CD4-positive, alpha-beta T cell (primary cell): ENCODE measurements around the gene PROB1. TPM values are rescaled to one million over a fixed set of nuclear protein-coding genes. Genes with fewer than 3 reads are reported as not detected.

ENCODE experiments used
- ATAC-seq: fragments of 200-7000 bp; cut with Tn5 transposase; one replicate; pipeline ENCODE4 v1.10.0; 2022; ENCODE audit warnings: mild to moderate bottlenecking; ENCODE audit not compliant: poor library complexity
- CTCF ChIA-PET: fragments of 350-600 bp; sonication (Branson Sonifier 250); formaldehyde crosslinking; loops from one replicate; lab custom pipeline; 2021; ENCODE audit warnings: antibody characterized with exemption, inconsistent platforms; lab: Charles Lee
- POLR2A ChIA-PET: fragments of 350-600 bp; sonication (Branson Sonifier 250); formaldehyde crosslinking; loops from one replicate; lab custom pipeline; 2021; ENCODE audit warnings: antibody characterized with exemption, inconsistent platforms; lab: Charles Lee
- DNase-seq, 14 experiments: peaks; one replicate each; pipeline ENCODE4 v3.0.0-alpha.2; 2013 to 2020; ENCODE audit warnings: mixed read lengths in 2 of 14
- H3K27ac ChIP-seq, 2 donors: one replicate each; pipeline versions ENCODE4 v1.5.1 to v1.7.0; 2013; ENCODE audit warnings: low read length in 2 of 2, low read depth in 1 of 2, mild to moderate bottlenecking in 1 of 2
- H3K27me3 ChIP-seq, 2 experiments: 1 replicate in 1 of 2; 2 replicates in 1 of 2; pipeline versions ENCODE4 v1.6.1 to v1.7.0; 2013; ENCODE audit warnings: low read length in 2 of 2, control low read depth in 1 of 2, mild to moderate bottlenecking in 1 of 2, moderate library complexity in 1 of 2; ENCODE audit not compliant: insufficient read depth in 2 of 2, control insufficient read depth in 1 of 2
- H3K36me3 ChIP-seq: one replicate; pipeline ENCODE4 v1.6.1; 2013; ENCODE audit warnings: low read length, control low read depth; ENCODE audit not compliant: insufficient read depth
- H3K4me1 ChIP-seq: one replicate; pipeline ENCODE4 v1.6.1; 2013; ENCODE audit warnings: low read length, control low read depth; ENCODE audit not compliant: insufficient read depth
- H3K4me3 ChIP-seq: one replicate; pipeline ENCODE4 v1.5.1; 2013; ENCODE audit warnings: mild to moderate bottlenecking, low read length, moderate library complexity
- H3K9me3 ChIP-seq, 2 experiments: 1 replicate in 1 of 2; 2 replicates in 1 of 2; pipeline versions ENCODE4 v1.6.1 to v1.7.0; 2013; ENCODE audit warnings: low read length in 2 of 2, mild to moderate bottlenecking in 2 of 2, control low read depth in 1 of 2, moderate library complexity in 1 of 2; ENCODE audit not compliant: control insufficient read depth in 1 of 2, insufficient read depth in 1 of 2
- H3K27ac Mint-ChIP-seq: one replicate; pipeline ENCODE4 v1.8.0; 2020; ENCODE audit warnings: mixed read lengths
- H3K27me3 Mint-ChIP-seq: one replicate; pipeline ENCODE4 v1.8.0; 2021; ENCODE audit warnings: mixed read lengths
- H3K36me3 Mint-ChIP-seq: one replicate; pipeline ENCODE4 v1.8.0; 2021; ENCODE audit warnings: low read depth, mixed read lengths
- H3K4me1 Mint-ChIP-seq: one replicate; pipeline ENCODE4 v1.8.0; 2021; ENCODE audit warnings: low read depth, mixed read lengths
- H3K4me3 Mint-ChIP-seq: one replicate; pipeline ENCODE4 v1.8.0; 2020; ENCODE audit warnings: mild to moderate bottlenecking, mixed read lengths
- H3K9me3 Mint-ChIP-seq: one replicate; pipeline ENCODE4 v1.8.0; 2020; ENCODE audit warnings: mixed read lengths
- intact Hi-C, 2 experiments: fragments of 100-400 bp; cut with DNase I in 1 of 2; cut with micrococcal nuclease in 1 of 2; formaldehyde crosslinking; loops; one replicate each; pipeline versions ENCODE4 v1.15.1 to v1.9.0; 2023 to 2025; cut with DNase I, micrococcal nuclease
- total RNA-seq, 174 experiments: library from RNA in 2 of 174; stranded (reverse) in 2 of 174; gene quantifications; one replicate each; pipeline ENCODE4 v1.2.3 and lab custom pipeline; 2021 to 2026
- TF ChIP-seq, protein P1 (sequence below): fragments of 200-600 bp; IDR thresholded peaks from one replicate; pipeline ENCODE4 v1.8.0; 2022; ENCODE audit warnings: antibody characterized with exemption, mild to moderate bottlenecking

Gene PROB1
- total RNA-seq, 2 experiments from 2014 or later, result 0.25 to 0.41 TPM

DNA sequence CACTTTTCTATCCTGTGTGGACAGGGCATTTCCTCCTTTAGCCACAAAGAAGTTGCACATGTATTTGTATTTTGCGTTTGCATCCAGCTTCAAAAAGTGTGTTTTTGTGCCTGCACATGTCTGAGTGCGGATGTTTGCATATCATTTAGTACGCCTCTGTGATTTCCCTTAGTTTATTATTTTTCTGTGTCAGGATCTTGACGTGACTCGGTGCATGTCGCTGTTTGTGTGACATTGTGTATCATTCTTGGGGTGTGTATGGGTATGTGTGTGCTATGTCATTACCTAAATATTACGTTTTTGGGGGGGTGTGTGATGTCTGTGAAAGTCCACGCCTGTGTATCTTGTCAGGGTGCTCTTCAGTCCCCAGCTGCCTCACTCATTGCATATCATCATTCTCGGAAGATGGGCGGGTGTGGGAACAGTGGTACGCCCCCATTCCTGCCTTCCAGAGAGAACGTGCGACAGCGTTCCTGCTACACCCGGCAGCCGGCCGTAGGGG lies 53.7 kb downstream of the PROB1 start:
- intact Hi-C loops, result loop anchor here (1.0 to 5.0 kb wide), 8 partner anchors 14 to 764 kb away; partner anchors contain the start of genes HSPA9 (in 1 of the 2), MATR3 (in 1 of the 2), MZB1 (in 1 of the 2) and UBE2D2 (in 1 of the 2)
- POLR2A ChIA-PET, result interaction anchor here (0.7 to 3.8 kb wide), 31 partner anchors 9 to 1588 kb away, joined by 3 to 149 read pairs (median 7); partner anchors contain the start of genes DNAJC18, ETF1, FAM53C and HSPA9
- Histone ChIP-seq H3K4me1 (peaks cover 31% of the 10 kb centered on the region), H3K4me3 (peak overlapping the region; percentile 94), H3K9me3 (no peaks in the 10 kb centered on the region), H3K27me3 (no peaks in the 10 kb centered on the region), H3K36me3 (peaks cover 3% of the 10 kb centered on the region), H3K27ac (peak overlapping the region; percentile 100)
- DNase-seq (peak in 1 of 14 experiments; percentile 6), ATAC-seq (no peak)
- CTCF ChIA-PET, result interaction anchor here (0.6 to 1.9 kb wide), 20 partner anchors 9 to 989 kb away, joined by 3 to 12 read pairs (median 4); partner anchors contain the start of genes KDM3B, MATR3 and SPATA24
- Mint-ChIP-seq H3K4me1 (peaks cover 66% of the 10 kb centered on the region), H3K36me3 (peaks cover 42% of the 10 kb centered on the region), H3K9me3 (no peaks in the 10 kb centered on the region), H3K27ac (peak overlapping the region; percentile 95), H3K27me3 (no peaks in the 10 kb centered on the region), H3K4me3 (peak overlapping the region; percentile 96)
- TF ChIP-seq, protein P1, sequence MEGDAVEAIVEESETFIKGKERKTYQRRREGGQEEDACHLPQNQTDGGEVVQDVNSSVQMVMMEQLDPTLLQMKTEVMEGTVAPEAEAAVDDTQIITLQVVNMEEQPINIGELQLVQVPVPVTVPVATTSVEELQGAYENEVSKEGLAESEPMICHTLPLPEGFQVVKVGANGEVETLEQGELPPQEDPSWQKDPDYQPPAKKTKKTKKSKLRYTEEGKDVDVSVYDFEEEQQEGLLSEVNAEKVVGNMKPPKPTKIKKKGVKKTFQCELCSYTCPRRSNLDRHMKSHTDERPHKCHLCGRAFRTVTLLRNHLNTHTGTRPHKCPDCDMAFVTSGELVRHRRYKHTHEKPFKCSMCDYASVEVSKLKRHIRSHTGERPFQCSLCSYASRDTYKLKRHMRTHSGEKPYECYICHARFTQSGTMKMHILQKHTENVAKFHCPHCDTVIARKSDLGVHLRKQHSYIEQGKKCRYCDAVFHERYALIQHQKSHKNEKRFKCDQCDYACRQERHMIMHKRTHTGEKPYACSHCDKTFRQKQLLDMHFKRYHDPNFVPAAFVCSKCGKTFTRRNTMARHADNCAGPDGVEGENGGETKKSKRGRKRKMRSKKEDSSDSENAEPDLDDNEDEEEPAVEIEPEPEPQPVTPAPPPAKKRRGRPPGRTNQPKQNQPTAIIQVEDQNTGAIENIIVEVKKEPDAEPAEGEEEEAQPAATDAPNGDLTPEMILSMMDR, result peak; percentile 70

Other genes with a start within 250 kb of the PROB1 start
- 1 to 10 TPM; 5.6 to 9.2 TPM for gene SIL1, start 196.7 kb downstream of the PROB1 start, total RNA-seq
- 100 to 1,000 TPM; 376 to 401 TPM for gene MATR3, start 101.4 kb downstream of the PROB1 start, total RNA-seq
- gene PAIP2, start 53.2 kb downstream of the PROB1 start, total RNA-seq, result 100 to 1,000 TPM; 151 to 156 TPM
- not detected for gene SLC23A1, start 11.8 kb downstream of the PROB1 start, total RNA-seq
- gene MZB1, start 5.2 kb downstream of the PROB1 start, total RNA-seq, result under 1 TPM; 0.42 to 0.63 TPM
- gene SPATA24, start 9.0 kb upstream of the PROB1 start, total RNA-seq, result 1 to 10 TPM; 3.0 to 3.9 TPM
- 1 to 10 TPM; 7.5 to 8.7 TPM for gene DNAJC18, start 44.4 kb upstream of the PROB1 start, total RNA-seq
- gene ECSCR, start 67.6 kb upstream of the PROB1 start, total RNA-seq, result not detected
- gene SMIM33, start 75.9 kb upstream of the PROB1 start, total RNA-seq, result under 1 TPM in 1 of 2 experiments, not detected in 1; 0.08 TPM
- gene STING1, start 87.7 kb upstream of the PROB1 start, total RNA-seq, result 100 to 1,000 TPM; 155 to 168 TPM
- 100 to 1,000 TPM; 164 to 174 TPM for gene UBE2D2, start 166.2 kb upstream of the PROB1 start, total RNA-seq